Stimulated activated CD4-positive, alpha-beta T cell treated with anti-CD3 and anti-CD28 coated beads, Interleukin-2, amount 100 ng/mL, for 48 hours (primary cell): ENCODE measurements around the gene ZNF700.
"Not testable (repeated sequence)": the region's sequence is repeated elsewhere in the genome, so short reads cannot be mapped to it uniquely, and the experiment has no call there.

Source experiments
- DNase-seq, 2 donors: peaks; one replicate each; pipeline ENCODE4 v3.0.0-alpha.2; 2020

The ZNF700 gene

GRCh38 chr19:11924886-11925650 lies at the start of gene ZNF700:
Gene ZNF700 (plus strand): TSS chr19:11925107. CDS start chr19:11925211, 104 bp downstream.
- peak; percentile 88 to 89 for DNase-seq

GRCh38 chr19:11879687-11880266 lies 45.1 kb upstream of the ZNF700 start:
- peak; percentile 42 to 57 for DNase-seq

- no peak for DNase-seq
Observed at GRCh38 chr19:11880598-11880997, 44.3 kb upstream of the ZNF700 start.

GRCh38 chr19:11881151-11881800 lies 43.6 kb upstream of the ZNF700 start:
- peak; percentile 58 to 59 for DNase-seq

- no peak for DNase-seq
Observed at GRCh38 chr19:11882606-11883005, 42.3 kb upstream of the ZNF700 start.

GRCh38 chr19:11887234-11887610 lies 37.7 kb upstream of the ZNF700 start:
- DNase-seq = no peak

GRCh38 chr19:11887611-11888531 lies 37.0 kb upstream of the ZNF700 start, which contains the start of gene ZNF69:
Gene ZNF69 (plus strand): TSS chr19:11887782. CDS start chr19:11887924, 142 bp downstream.
- peak; percentile 45 for DNase-seq

GRCh38 chr19:11889901-11890300 lies 35.0 kb upstream of the ZNF700 start:
- DNase-seq = not testable (repeated sequence)

- DNase-seq = no peak
Observed at GRCh38 chr19:11890634-11891033, 34.3 kb upstream of the ZNF700 start.

GRCh38 chr19:11894851-11895250 lies 30.1 kb upstream of the ZNF700 start:
- DNase-seq = no peak

GRCh38 chr19:11902228-11902627 lies 22.7 kb upstream of the ZNF700 start:
- no peak for DNase-seq

- DNase-seq = no peak
Observed at GRCh38 chr19:11905928-11906327, 19.0 kb upstream of the ZNF700 start.

- not testable (repeated sequence) for DNase-seq
Observed at GRCh38 chr19:11911937-11912336, 13.0 kb upstream of the ZNF700 start.

- not testable (repeated sequence) for DNase-seq
Observed at GRCh38 chr19:11914417-11915051, 10.4 kb upstream of the ZNF700 start.

GRCh38 chr19:11921852-11922495 lies 2.9 kb upstream of the ZNF700 start:
- no peak for DNase-seq

- DNase-seq = not testable (repeated sequence)
Observed at GRCh38 chr19:11925651-11926187, 812 bp downstream of the ZNF700 start.

GRCh38 chr19:11927227-11927626 lies 2.3 kb downstream of the ZNF700 start:
- no peak for DNase-seq

- DNase-seq = no peak
Observed at GRCh38 chr19:11931051-11931450, 6.1 kb downstream of the ZNF700 start.

GRCh38 chr19:11931513-11931912 lies 6.6 kb downstream of the ZNF700 start:
- DNase-seq = no peak

- DNase-seq = not testable (repeated sequence)
Observed at GRCh38 chr19:11935829-11936228, 10.9 kb downstream of the ZNF700 start.

GRCh38 chr19:11938383-11938782 lies 13.5 kb downstream of the ZNF700 start:
- DNase-seq = not testable (repeated sequence)
